ENCODE results near the gene MARCHF9.
A peak's percentile ranks its signal among the peaks of the same experiment; 100 is the strongest.

The MARCHF9 gene

GRCh38 chr12:57724936-57725740 lies 29.8 kb upstream of the MARCHF9 start:
- DNase-seq, result no peak

- DNase-seq, result no peak
Measured at GRCh38 chr12:57725851-57726150, 29.1 kb upstream of the MARCHF9 start.

GRCh38 chr12:57726151-57726883 lies 28.6 kb upstream of the MARCHF9 start:
- no peak for DNase-seq

GRCh38 chr12:57726884-57727757 lies 27.8 kb upstream of the MARCHF9 start:
- DNase-seq, result no peak

- DNase-seq, result no peak
Measured at GRCh38 chr12:57727758-57728395, 27.0 kb upstream of the MARCHF9 start.

- no peak for DNase-seq
Measured at GRCh38 chr12:57729321-57729844, 25.5 kb upstream of the MARCHF9 start.

- no peak for DNase-seq
Measured at GRCh38 chr12:57730336-57731067, 24.4 kb upstream of the MARCHF9 start.

- DNase-seq, result no peak
Measured at GRCh38 chr12:57731411-57732080, 23.4 kb upstream of the MARCHF9 start.

GRCh38 chr12:57732270-57732669 lies 22.6 kb upstream of the MARCHF9 start:
- peak; percentile 48 for DNase-seq

GRCh38 chr12:57732726-57733593 lies 21.9 kb upstream of the MARCHF9 start:
- DNase-seq, result peak; percentile 48

- DNase-seq, result no peak
Measured at GRCh38 chr12:57733928-57734327, 21.0 kb upstream of the MARCHF9 start.

GRCh38 chr12:57734591-57734990 lies 20.3 kb upstream of the MARCHF9 start:
- no peak for DNase-seq

- DNase-seq, result no peak
Measured at GRCh38 chr12:57735198-57735855, 19.6 kb upstream of the MARCHF9 start.

- DNase-seq, result no peak
Measured at GRCh38 chr12:57735952-57736740, 18.8 kb upstream of the MARCHF9 start.

GRCh38 chr12:57736741-57737466 lies 18.0 kb upstream of the MARCHF9 start:
- no peak for DNase-seq

- no peak for DNase-seq
Measured at GRCh38 chr12:57737467-57738460, 17.1 kb upstream of the MARCHF9 start.

GRCh38 chr12:57738661-57739237 lies 16.2 kb upstream of the MARCHF9 start, which contains the start of gene AGAP2:
TSS of gene AGAP2 (minus strand) at chr12:57738742. CDS start at chr12:57738246, 496 bp downstream.
- DNase-seq, result no peak

All from activated effector memory CD4-positive, alpha-beta T cell treated with anti-CD3 and anti-CD28 coated beads, Interleukin-2, amount 50 U/mL, for 16 hours (primary cell).